Fibroblast of mammary gland (primary cell): ENCODE measurements around the gene GET4.
A peak's percentile ranks its signal among the peaks of the same experiment; 100 is the strongest.

Experiments used
- DNase-seq: peaks from one replicate; pipeline ENCODE4 v3.0.0-alpha.2; 2010; ENCODE audit warnings: low read depth
- H3K4me3 ChIP-seq: 2 replicates; pipeline ENCODE4 v1.5.1; 2011; ENCODE audit warnings: low read depth, mild to moderate bottlenecking, low read length, moderate library complexity; ENCODE audit not compliant: control insufficient read depth
- CTCF ChIP-seq: conservative IDR thresholded peaks from 2 replicates; pipeline ENCODE4 v1.5.1; 2011; ENCODE audit warnings: low read depth, low read length, inconsistent platforms; ENCODE audit not compliant: control insufficient read depth, insufficient read depth

The GET4 gene

DNA sequence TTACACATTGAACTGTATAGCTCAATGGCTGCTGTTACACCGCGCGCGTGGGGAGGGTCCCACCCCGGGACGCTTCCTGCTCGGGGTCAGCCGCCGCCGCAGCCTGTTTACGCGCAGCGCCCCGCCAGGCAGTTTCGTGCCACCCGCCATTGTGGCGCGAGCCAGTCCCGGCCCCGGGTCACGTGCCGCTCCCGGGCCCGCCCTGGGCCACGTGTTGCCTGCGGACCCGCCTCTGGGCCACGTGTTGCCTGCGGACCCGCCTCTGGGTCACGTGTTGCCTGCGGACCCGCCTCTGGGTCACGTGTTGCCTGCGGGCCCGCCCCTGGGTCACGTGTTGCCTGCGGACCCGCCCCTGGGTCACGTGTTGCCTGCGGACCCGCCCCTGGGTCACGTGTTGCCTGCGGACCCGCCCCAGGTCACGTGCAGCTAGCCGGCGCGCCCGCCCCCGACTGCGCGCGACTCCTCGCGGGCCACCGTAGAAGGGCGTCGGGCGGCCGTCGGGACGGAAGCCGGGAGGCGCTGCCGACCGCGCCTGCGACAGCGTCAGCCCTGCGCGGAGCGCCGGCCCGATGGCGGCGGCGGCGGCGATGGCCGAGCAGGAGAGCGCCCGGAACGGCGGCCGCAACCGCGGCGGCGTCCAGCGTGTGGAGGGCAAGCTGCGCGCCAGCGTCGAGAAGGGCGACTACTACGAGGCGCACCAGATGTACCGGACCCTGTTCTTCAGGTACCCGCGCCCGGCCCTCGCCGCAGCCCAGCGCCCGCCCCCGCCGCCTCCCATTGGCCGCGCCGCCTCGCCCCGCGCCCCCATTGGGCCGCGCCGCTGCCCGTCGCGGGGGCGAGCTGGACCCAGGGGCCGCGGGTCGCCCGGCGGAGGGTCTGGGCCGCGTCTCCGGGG, at the start of gene GET4:
GET4 (plus strand) TSS at position 478 of the 895 bp plus-strand sequence; CDS start at position 570, 92 bp downstream.
- H3K4me3 ChIP-seq, result peak within 1 kb of the TSS; percentile 78
- DNase-seq, result peak; percentile 90
- TF ChIP-seq CTCF, result no peak

DNA sequence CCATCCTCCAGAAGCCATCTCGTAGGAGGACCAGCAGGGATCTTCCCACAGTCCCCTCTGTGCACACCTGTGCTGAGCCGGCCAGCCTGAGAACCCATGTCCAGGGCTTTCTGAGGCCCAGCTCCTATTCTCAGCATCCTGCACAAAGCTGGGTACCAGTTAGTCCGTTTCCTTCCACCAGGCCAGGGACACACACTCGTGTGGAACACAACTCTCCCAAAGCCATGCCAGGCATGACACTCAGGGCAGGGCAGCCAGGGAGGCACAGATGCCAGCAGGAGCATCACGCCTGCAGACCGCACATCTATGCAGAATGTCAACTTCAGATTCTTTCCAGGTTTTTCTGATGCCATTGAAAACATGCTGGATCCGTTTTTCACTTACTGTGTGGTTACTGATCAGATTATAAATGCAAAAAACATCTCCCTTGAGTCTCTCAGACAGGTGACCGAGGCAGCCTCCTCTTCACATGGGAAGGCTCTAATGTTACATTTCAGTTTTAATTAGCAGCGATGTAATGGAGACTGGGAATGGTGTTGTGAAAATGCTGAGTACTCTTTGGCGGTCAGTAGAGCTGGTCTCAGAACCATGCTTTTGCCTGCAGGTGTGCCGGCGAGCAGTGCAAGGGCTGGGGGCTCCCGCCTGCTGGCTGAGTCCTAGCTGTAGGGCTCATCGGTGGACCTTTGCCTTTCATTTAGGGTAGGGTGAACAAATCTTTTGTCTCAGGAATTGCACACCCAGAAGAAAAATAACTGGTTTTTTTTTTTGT, 47.4 kb upstream of the GET4 start:
- no peak overlapping the region for H3K4me3 ChIP-seq
- DNase-seq, result no peak
- TF ChIP-seq CTCF, result no peak

GRCh38 chr7:830069-830468, 46.3 kb upstream of the GET4 start:
- no peak for DNase-seq
- TF ChIP-seq CTCF, result no peak
- no peak overlapping the region for H3K4me3 ChIP-seq

GRCh38 chr7:831596-832166, 44.7 kb upstream of the GET4 start:
- no peak for TF ChIP-seq CTCF
- peak; percentile 95 for DNase-seq
- peak overlapping the region; percentile 19 for H3K4me3 ChIP-seq

GRCh38 chr7:832167-832967, 44.0 kb upstream of the GET4 start, which contains the start of gene SUN1:
Gene SUN1, plus strand, starts transcription at chr7:832476. Its CDS starts 49 bp downstream, at chr7:832525.
- TF ChIP-seq CTCF, result no peak
- DNase-seq, result peak; percentile 86
- H3K4me3 ChIP-seq, result peak within 1 kb of the TSS; percentile 19

- H3K4me3 ChIP-seq, result no peak overlapping the region
- peak; percentile 17 for DNase-seq
- no peak for TF ChIP-seq CTCF
Measured at GRCh38 chr7:832968-833424, 43.4 kb upstream of the GET4 start.
